IMR-90 (cell line): Measurements from ENCODE around the gene GPX4. TPM values are rescaled to one million over a fixed set of nuclear protein-coding genes. Genes with fewer than 3 reads are reported as not detected.

ENCODE experiments used
- ATAC-seq: fragments of 200-7000 bp; cut with Tn5 transposase; 2 replicates; pipeline ENCODE4 v1.9.1; 2020; ENCODE audit warnings: low read depth, mild to moderate bottlenecking, moderate library complexity
- BruUV-seq: library from RNA; stranded (reverse); fragments of 400-500 nt; replicated peaks from 2 replicates; lab custom pipeline; 2021; lab: Mats Ljungman, UMichigan
- CTCF ChIA-PET: fragments of 300-600 bp; formaldehyde crosslinking; extraction: SDS; loops from one replicate; lab custom pipeline; 2021; ENCODE audit warnings: antibody characterized with exemption; lab: Yijun Ruan, JAX
- POLR2A ChIA-PET: fragments of 300-600 bp; sonication (Branson Sonifier 250); formaldehyde crosslinking; loops from one replicate; lab custom pipeline; 2022; ENCODE audit warnings: antibody characterized with exemption; ENCODE audit not compliant: unreplicated experiment; lab: Charles Lee
- DNase-seq: peaks from one replicate; pipeline ENCODE4 v3.0.0; 2013
- H2AFZ ChIP-seq: replicated peaks from 2 replicates; pipeline ENCODE3; 2013; ENCODE audit warnings: low read length, mild to moderate bottlenecking; ENCODE audit not compliant: poor library complexity
- H2AK5ac ChIP-seq: 2 replicates; pipeline ENCODE4 v1.6.1; 2013; ENCODE audit warnings: low read depth, low read length, inconsistent platforms
- H2AK9ac ChIP-seq: replicated peaks from 2 replicates; pipeline ENCODE3; 2013; ENCODE audit warnings: mild to moderate bottlenecking, low read depth, low read length, moderate library complexity; ENCODE audit not compliant: poor library complexity
- H2BK120ac ChIP-seq: 2 replicates; pipeline ENCODE4 v1.6.1; 2013; ENCODE audit warnings: low read depth, low read length, inconsistent platforms
- H2BK15ac ChIP-seq: 3 replicates; pipeline ENCODE4 v1.6.1; 2013; ENCODE audit warnings: low read depth, low read length, inconsistent platforms
- H2BK20ac ChIP-seq: 2 replicates; pipeline ENCODE4 v1.6.1; 2013; ENCODE audit warnings: low read depth, mild to moderate bottlenecking, inconsistent platforms, low read length, moderate library complexity
- H2BK5ac ChIP-seq: 2 replicates; pipeline ENCODE4 v1.6.1; 2013; ENCODE audit warnings: mild to moderate bottlenecking, low read depth, low read length, inconsistent platforms; ENCODE audit not compliant: poor library complexity, severe bottlenecking
- H3K14ac ChIP-seq: replicated peaks from 2 replicates; pipeline ENCODE4 v1.6.1; 2013; ENCODE audit warnings: low read depth, low read length, inconsistent platforms
- H3K18ac ChIP-seq: 2 replicates; pipeline ENCODE4 v1.6.1; 2013; ENCODE audit warnings: low read depth, low read length, control low read depth
- H3K23ac ChIP-seq: 2 replicates; pipeline ENCODE4 v1.6.1; 2013; ENCODE audit warnings: low read depth, low read length, inconsistent platforms
- H3K27ac ChIP-seq: 2 replicates; pipeline ENCODE4 v1.5.1; 2013; ENCODE audit warnings: mild to moderate bottlenecking, control low read depth, low read length; ENCODE audit not compliant: insufficient read depth
- H3K27me3 ChIP-seq: 2 replicates; pipeline ENCODE4 v1.6.1; 2013; ENCODE audit warnings: low read length; ENCODE audit not compliant: control insufficient read depth, insufficient read depth
- H3K36me3 ChIP-seq: 2 replicates; pipeline ENCODE4 v1.6.1; 2013; ENCODE audit warnings: low read length, mixed read lengths; ENCODE audit not compliant: control insufficient read depth, insufficient read depth
- H3K4ac ChIP-seq: 2 replicates; pipeline ENCODE4 v1.6.1; 2013; ENCODE audit warnings: low read depth, low read length, inconsistent platforms
- H3K4me1 ChIP-seq: 2 replicates; pipeline ENCODE4 v1.6.1; 2013; ENCODE audit warnings: low read length, mixed read lengths; ENCODE audit not compliant: control insufficient read depth, insufficient read depth
- H3K4me2 ChIP-seq: 2 replicates; pipeline ENCODE4 v1.6.1; 2013; ENCODE audit warnings: low read depth, mild to moderate bottlenecking, control low read depth, low read length, moderate library complexity
- H3K4me3 ChIP-seq: 2 replicates; pipeline ENCODE4 v1.5.1; 2013; ENCODE audit warnings: low read depth, mild to moderate bottlenecking, control low read depth, low read length, moderate library complexity; ENCODE audit not compliant: insufficient read depth
- H3K56ac ChIP-seq: 2 replicates; pipeline ENCODE4 v1.6.1; 2013; ENCODE audit warnings: low read length, inconsistent platforms; ENCODE audit not compliant: insufficient read depth; ENCODE audit errors: extremely low read depth
- H3K79me1 ChIP-seq, 2 experiments: 2 replicates each; pipeline ENCODE4 v1.6.1; 2013; ENCODE audit warnings: low read length in 2 of 2, inconsistent platforms in 1 of 2, low read depth in 1 of 2
- H3K9ac ChIP-seq: 2 replicates; pipeline ENCODE4 v1.6.1; 2013; ENCODE audit warnings: low read depth, low read length, control low read depth
- H3K9me1 ChIP-seq: 2 replicates; pipeline ENCODE4 v1.6.1; 2013; ENCODE audit warnings: low read length, inconsistent platforms; ENCODE audit not compliant: insufficient read depth
- H3K9me3 ChIP-seq: 2 replicates; pipeline ENCODE4 v1.6.1; 2013; ENCODE audit warnings: low read length; ENCODE audit not compliant: control insufficient read depth, insufficient read depth
- H4K20me1 ChIP-seq: 2 replicates; pipeline ENCODE4 v1.6.1; 2013; ENCODE audit warnings: low read length, inconsistent platforms; ENCODE audit not compliant: insufficient read depth
- H4K5ac ChIP-seq: 2 replicates; pipeline ENCODE4 v1.6.1; 2013; ENCODE audit warnings: mild to moderate bottlenecking, low read depth, low read length, control low read depth
- H4K8ac ChIP-seq, 2 experiments: 2 replicates each; pipeline ENCODE4 v1.6.1; 2013; ENCODE audit warnings: low read depth in 2 of 2, low read length in 2 of 2, control low read depth in 1 of 2, inconsistent platforms in 1 of 2
- H4K91ac ChIP-seq: 2 replicates; pipeline ENCODE4 v1.6.1; 2013; ENCODE audit warnings: low read depth, low read length, inconsistent platforms; ENCODE audit not compliant: insufficient read depth
- CTCF ChIP-seq: conservative IDR thresholded peaks from 2 replicates; pipeline ENCODE4 v1.5.1; 2012; ENCODE audit warnings: mild to moderate bottlenecking, low read depth, low read length, improper control_type of control experiment
- MXI1 ChIP-seq: IDR thresholded peaks from 2 replicates; pipeline ENCODE4 v1.6.1; 2012; ENCODE audit warnings: low read depth, mild to moderate bottlenecking, low read length, moderate library complexity, borderline replicate concordance
- WGBS, 2 experiments: methylation state at CpG; one replicate each; pipeline versions ENCODE4 v1.1.5 to v1.1.7; 2013; ENCODE audit warnings: missing lambda C conversion rate in 2 of 2; ENCODE audit not compliant: insufficient read length in 1 of 2; ENCODE audit errors: extremely low coverage in 2 of 2; 5-methylcytosine and 5-hydroxymethylcytosine counted together
- dilution Hi-C: fragments of 300-500 bp; cut with HindIII; formaldehyde crosslinking; loops from one replicate; pipeline ENCODE4 v1.14.3; 2018; ENCODE audit warnings: low sequenced_read_pairs; ENCODE audit not compliant: unreplicated experiment
- in situ Hi-C: fragments of 300-500 bp; cut with MboI; formaldehyde crosslinking; loops from 3 replicates; pipeline ENCODE4 v1.14.3; 2019; ENCODE audit warnings: low sequenced_read_pairs, inconsistent platforms, mixed read lengths
- intact Hi-C: fragments of 100-400 bp; cut with micrococcal nuclease; formaldehyde crosslinking; loops from 2 replicates; pipeline ENCODE4 v1.10.0; 2022
- polyA plus RNA-seq, 3 experiments: library from polyadenylated mRNA; depleted of rRNA; stranded (reverse); fragments of >200 nt; gene quantifications; 2 replicates each; pipeline ENCODE4 v1.2.3, GENCODE V29; 2012; ENCODE audit warnings: low replicate concordance in 1 of 3
- total RNA-seq: library from RNA; depleted of rRNA; stranded (reverse); fragments of >200 nt; gene quantifications from 2 replicates; pipeline ENCODE4 v1.2.3, GENCODE V29; 2012

Gene GPX4
- total and polyA plus RNA-seq, 2 of the 4 experiments (the other 2 are of a cell fraction): 357 to 1,083 TPM

GRCh38 chr19:1070576-1070930 lies 33.2 kb upstream of the GPX4 start:
- Histone ChIP-seq H3K23ac (no peak overlapping the region), H3K36me3 (no peaks in the 10 kb centered on the region), H3K9me1 (no peaks in the 10 kb centered on the region), H4K8ac (no peak overlapping the region), H3K4me1 (peaks cover 3% of the 10 kb centered on the region; the same call in 1 of the 2 replicates), H2BK20ac (no peak overlapping the region), H2BK15ac (no peak overlapping the region), H2AK5ac (no peak overlapping the region), H4K91ac (no peak overlapping the region), H4K20me1 (peaks cover under 1% of the 10 kb centered on the region; the same call in 1 of the 2 replicates), H3K18ac (no peak overlapping the region), H3K4ac (no peak overlapping the region), H3K27ac (no peak overlapping the region), H3K79me1 (no peaks in the 10 kb centered on the region), H2AFZ (peak overlapping the region; percentile 70), H4K5ac (no peak overlapping the region), H3K9ac (no peak overlapping the region), H3K56ac (no peak overlapping the region), H2AK9ac (peak overlapping the region; percentile 76), H2BK120ac (no peak overlapping the region), H2BK5ac (no peak overlapping the region), H3K27me3 (peaks cover 45% of the 10 kb centered on the region), H3K4me2 (no peak overlapping the region), H3K4me3 (no peak overlapping the region), H3K9me3 (no peaks in the 10 kb centered on the region), H3K14ac (no peak overlapping the region)
- no peak for DNase-seq
- intact Hi-C loops (no loop called here), in situ Hi-C loops (no loop called here), dilution Hi-C loops (no loop called here)
- WGBS, 2 experiments: 19% methylated on average over 9 of the region's 21 CpGs; no CpG with 5 or more reads in 1 of the 2 experiments
- POLR2A ChIA-PET: no interaction called here
- no TSS peak for BruUV-seq
- TF ChIP-seq MXI1 (no peak), CTCF (peak; percentile 23; the same call in 1 of the 2 replicates)
- CTCF ChIA-PET: interaction anchor here (0.6 kb wide), 1 partner anchor 123 kb away, joined by 4 read pairs; no protein-coding TSS in a partner anchor
- ATAC-seq: no peak
